Parathyroid adenoma (tissue), 2 donors: ENCODE results near the gene POLD4.

Experiments
- H2AFZ ChIP-seq: fragments of 300-600 bp; sonication (generic); one replicate; pipeline ENCODE4 v1.7.0; 2017; ENCODE audit warnings: antibody characterized with exemption, mild to moderate bottlenecking
- H3K27ac ChIP-seq: fragments of 300-600 bp; sonication (generic); one replicate; pipeline ENCODE4 v1.7.0; 2017
- H3K27me3 ChIP-seq: fragments of 300-600 bp; sonication (generic); one replicate; pipeline ENCODE4 v1.7.0; 2017; ENCODE audit warnings: low read length; ENCODE audit not compliant: control insufficient read depth, insufficient read depth
- H3K36me3 ChIP-seq: fragments of 300-600 bp; sonication (generic); one replicate; pipeline ENCODE4 v1.7.0; 2017; ENCODE audit warnings: low read length; ENCODE audit not compliant: control insufficient read depth, insufficient read depth
- H3K4me1 ChIP-seq: fragments of 300-600 bp; sonication (generic); one replicate; pipeline ENCODE4 v1.7.0; 2017; ENCODE audit warnings: control low read depth
- H3K4me2 ChIP-seq: fragments of 300-600 bp; sonication (generic); one replicate; pipeline ENCODE4 v1.7.0; 2017; ENCODE audit warnings: low read length
- H3K4me3 ChIP-seq: fragments of 300-600 bp; sonication (generic); one replicate; pipeline ENCODE4 v1.7.0; 2017; ENCODE audit warnings: low read depth, low read length
- H3K79me2 ChIP-seq: fragments of 300-600 bp; sonication (generic); one replicate; pipeline ENCODE4 v1.7.0; 2017; ENCODE audit warnings: control low read depth
- H3K9ac ChIP-seq: fragments of 300-600 bp; sonication (generic); one replicate; pipeline ENCODE4 v1.7.0; 2017; ENCODE audit warnings: mild to moderate bottlenecking
- H3K9me3 ChIP-seq: fragments of 300-600 bp; sonication (generic); one replicate; pipeline ENCODE4 v1.7.0; 2017; ENCODE audit warnings: low read length; ENCODE audit not compliant: control insufficient read depth
- TF ChIP-seq, protein P1 (sequence below): fragments of 300-600 bp; sonication (generic); IDR thresholded peaks from one replicate; pipeline ENCODE4 v1.7.0; 2017; ENCODE audit warnings: antibody characterized with exemption, mild to moderate bottlenecking
- donor health status: primary hyperparathyroidism.

Gene POLD4

DNA sequence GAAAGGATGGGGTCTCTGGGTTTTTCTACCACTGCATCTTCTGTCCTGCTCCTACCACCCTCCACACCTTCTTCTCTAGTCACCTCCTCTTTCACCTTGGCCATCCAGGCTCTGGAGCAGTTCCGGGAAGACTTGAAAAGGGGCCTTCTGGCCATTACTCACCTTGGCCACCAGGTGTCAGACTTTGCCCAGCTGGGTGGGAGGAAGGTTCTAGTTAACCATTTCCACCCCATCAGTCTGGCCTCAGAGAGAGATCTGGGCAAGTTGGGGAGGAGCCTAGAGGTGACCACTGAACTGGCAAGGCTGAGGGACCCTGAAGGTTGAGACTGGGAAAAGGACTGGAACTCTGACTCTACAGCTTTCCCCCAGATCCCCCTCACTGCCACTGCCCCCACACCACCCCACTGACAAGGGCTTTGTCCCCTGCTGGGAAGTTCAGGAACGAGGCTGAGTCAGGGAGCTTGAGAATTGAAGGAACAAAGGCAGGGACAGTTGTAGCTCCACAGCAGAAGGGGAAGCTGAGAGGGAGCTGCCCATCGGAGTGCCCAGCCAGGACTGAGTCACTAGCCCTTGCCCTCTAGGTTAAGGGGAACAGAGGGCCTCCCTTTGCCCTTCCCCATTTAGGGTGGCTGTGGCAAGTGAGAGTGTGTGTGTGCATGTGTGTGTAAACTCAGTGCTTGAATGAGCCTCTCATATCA lies 3.7 kb upstream of the POLD4 start:
- Histone ChIP-seq H3K9me3 (no peaks in the 10 kb centered on the region), H3K9ac (no peak overlapping the region)

DNA sequence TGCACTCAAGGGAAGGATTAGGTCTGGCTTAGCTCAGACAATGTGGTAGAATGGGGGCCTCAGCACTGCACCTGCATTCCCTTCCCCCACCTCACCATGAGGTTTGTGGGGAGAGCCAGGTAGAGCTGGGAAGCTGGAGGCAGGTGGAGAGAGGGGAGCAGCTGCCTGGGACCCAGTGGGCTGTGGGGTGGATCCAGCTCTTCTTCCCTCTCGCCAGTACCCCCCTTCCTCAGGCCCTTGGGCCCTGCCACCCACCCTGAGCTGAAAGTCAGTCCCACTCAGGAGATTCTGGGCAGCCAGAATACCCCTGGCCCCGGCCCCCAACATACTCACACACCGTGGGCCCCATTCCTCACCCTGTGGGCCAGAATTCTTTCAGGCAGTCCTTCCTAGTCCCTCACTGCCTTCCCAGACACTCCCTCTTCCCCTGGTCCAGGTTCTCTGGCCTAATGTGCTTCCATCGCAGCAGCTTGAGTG lies 3.1 kb upstream of the POLD4 start:
- Histone ChIP-seq H3K9ac (no peak overlapping the region), H3K4me1 (peaks cover 6% of the 10 kb centered on the region), H3K27ac (no peak overlapping the region), H3K27me3 (no peaks in the 10 kb centered on the region), H3K4me3 (no peak overlapping the region), H3K36me3 (no peaks in the 10 kb centered on the region), H2AFZ (no peak overlapping the region), H3K4me2 (no peak overlapping the region), H3K79me2 (peaks cover 3% of the 10 kb centered on the region), H3K9me3 (no peaks in the 10 kb centered on the region)
- TF ChIP-seq, protein P1, sequence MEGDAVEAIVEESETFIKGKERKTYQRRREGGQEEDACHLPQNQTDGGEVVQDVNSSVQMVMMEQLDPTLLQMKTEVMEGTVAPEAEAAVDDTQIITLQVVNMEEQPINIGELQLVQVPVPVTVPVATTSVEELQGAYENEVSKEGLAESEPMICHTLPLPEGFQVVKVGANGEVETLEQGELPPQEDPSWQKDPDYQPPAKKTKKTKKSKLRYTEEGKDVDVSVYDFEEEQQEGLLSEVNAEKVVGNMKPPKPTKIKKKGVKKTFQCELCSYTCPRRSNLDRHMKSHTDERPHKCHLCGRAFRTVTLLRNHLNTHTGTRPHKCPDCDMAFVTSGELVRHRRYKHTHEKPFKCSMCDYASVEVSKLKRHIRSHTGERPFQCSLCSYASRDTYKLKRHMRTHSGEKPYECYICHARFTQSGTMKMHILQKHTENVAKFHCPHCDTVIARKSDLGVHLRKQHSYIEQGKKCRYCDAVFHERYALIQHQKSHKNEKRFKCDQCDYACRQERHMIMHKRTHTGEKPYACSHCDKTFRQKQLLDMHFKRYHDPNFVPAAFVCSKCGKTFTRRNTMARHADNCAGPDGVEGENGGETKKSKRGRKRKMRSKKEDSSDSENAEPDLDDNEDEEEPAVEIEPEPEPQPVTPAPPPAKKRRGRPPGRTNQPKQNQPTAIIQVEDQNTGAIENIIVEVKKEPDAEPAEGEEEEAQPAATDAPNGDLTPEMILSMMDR, result no peak

More for the DNA sequence above, 3.7 kb upstream of the POLD4 start:
- TF ChIP-seq, protein P1, result peak; percentile 80
- H3K4me2 ChIP-seq, result no peak overlapping the region
- H3K27me3 ChIP-seq, result no peaks in the 10 kb centered on the region
- H2AFZ ChIP-seq, result no peak overlapping the region
- no peak overlapping the region for H3K27ac ChIP-seq
- H3K79me2 ChIP-seq, result peaks cover 3% of the 10 kb centered on the region
- H3K4me1 ChIP-seq, result peaks cover 4% of the 10 kb centered on the region
- H3K36me3 ChIP-seq, result no peaks in the 10 kb centered on the region
- no peak overlapping the region for H3K4me3 ChIP-seq

DNA sequence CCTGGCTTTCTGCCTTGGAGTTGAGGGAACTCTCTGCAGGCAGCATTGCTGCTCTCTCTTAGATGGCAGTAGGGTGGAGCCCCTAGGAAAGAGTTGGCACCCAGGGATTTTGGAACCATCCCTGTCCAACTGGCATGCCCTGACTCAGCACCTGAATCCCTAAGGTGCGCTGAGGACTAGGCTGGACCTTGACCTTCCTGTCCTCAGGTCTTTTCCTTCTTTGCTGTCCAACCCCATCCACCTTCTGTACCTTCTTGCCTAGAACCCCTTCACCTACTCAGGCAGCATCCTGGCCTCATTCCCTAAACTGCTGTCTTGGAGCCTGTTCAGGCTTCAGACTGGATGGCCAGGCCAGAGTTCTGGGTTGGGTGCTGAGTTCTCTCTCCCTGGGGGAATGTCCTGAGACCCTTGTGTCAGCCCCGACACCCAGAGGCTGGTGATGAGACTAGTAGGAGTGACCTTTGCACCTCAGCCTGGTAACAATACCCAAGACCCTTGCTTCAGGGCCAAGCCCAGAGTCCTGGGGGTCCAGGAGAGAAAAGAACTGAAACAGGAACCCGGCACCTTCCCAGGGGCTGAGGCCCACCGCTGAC lies 2.5 kb upstream of the POLD4 start:
- no peak overlapping the region for H3K4me2 ChIP-seq

DNA sequence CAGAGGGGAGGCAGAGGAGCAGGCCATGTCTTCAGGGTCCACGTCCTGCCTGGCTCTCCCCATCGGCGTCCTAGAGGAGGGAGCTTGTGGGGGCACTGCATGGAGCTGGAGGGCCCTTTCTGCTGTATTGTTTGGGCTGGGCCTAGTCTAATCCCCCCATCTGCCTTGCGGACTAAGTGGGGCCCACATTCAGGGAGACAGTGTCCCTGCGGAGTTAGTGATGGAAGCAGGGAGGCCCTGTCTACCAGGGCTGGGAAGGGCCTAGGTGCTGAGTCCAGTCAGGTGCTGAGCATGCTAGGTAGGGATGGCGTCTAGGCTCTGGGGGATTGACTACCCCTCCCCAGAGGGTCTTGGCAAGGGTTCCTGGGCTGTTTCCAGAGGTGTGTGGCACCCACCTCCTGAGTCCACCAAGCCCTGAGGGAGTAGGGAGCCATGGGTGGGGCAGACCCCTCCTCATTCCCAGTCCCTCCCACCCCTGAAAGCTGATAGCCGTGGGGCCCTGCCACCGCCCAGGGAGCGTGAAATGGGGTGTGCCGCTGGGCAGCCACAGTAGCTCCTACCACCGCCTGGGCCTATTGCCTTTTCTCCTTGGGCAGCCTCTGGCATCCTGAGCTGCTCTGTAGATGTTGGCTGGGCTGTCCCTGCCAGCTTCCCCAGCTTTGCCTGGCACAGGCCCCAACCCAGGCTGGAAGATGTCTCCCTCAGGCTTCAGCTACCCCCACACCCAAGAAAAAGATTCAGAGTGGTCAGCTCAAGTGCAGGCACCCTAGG lies 1.9 kb upstream of the POLD4 start:
- Histone ChIP-seq H3K27ac (peak overlapping the region; percentile 94), H2AFZ (no peak overlapping the region), H3K36me3 (no peaks in the 10 kb centered on the region), H3K4me2 (no peak overlapping the region), H3K79me2 (peaks cover 5% of the 10 kb centered on the region), H3K27me3 (no peaks in the 10 kb centered on the region), H3K4me3 (no peak overlapping the region), H3K4me1 (peaks cover 8% of the 10 kb centered on the region), H3K9me3 (no peaks in the 10 kb centered on the region), H3K9ac (no peak overlapping the region)
- TF ChIP-seq, protein P1, result no peak

More for the DNA sequence above, 2.5 kb upstream of the POLD4 start:
- no peak overlapping the region for H3K27ac ChIP-seq
- H3K4me1 ChIP-seq, result peaks cover 8% of the 10 kb centered on the region
- H2AFZ ChIP-seq, result no peak overlapping the region
- TF ChIP-seq, protein P1, result no peak
- no peaks in the 10 kb centered on the region for H3K27me3 ChIP-seq
- no peak overlapping the region for H3K4me3 ChIP-seq
- H3K79me2 ChIP-seq, result peaks cover 5% of the 10 kb centered on the region
- H3K36me3 ChIP-seq, result no peaks in the 10 kb centered on the region
- H3K9ac ChIP-seq, result no peak overlapping the region
- H3K9me3 ChIP-seq, result no peaks in the 10 kb centered on the region
